ENCODE results near the gene SLC8A1.

GRCh38 chr2:40103590-40103989, 348.3 kb downstream of the SLC8A1 start:
- TF ChIP-seq CTCF (conservative IDR thresholded peaks at IDR 0.05 in 1 of 2, IDR thresholded peaks at IDR 0.05 in 1 of 2; ENCODE audit: low read depth in 1 of 2, low read length in 2 of 2) (no peak), EZH2 (IDR thresholded peaks at IDR 0.05; ENCODE audit: low read length, missing control alignments) (no peak)
